Measurements from ENCODE around the gene PARD3B.

The PARD3B gene

GRCh38 chr2:204972161-204972560, 426.9 kb downstream of the PARD3B start:
- no peak for DNase-seq

GRCh38 chr2:204972606-204973336, 427.5 kb downstream of the PARD3B start:
- no peak for DNase-seq

- DNase-seq = no peak
Measured at GRCh38 chr2:204973616-204974015, 428.3 kb downstream of the PARD3B start.

- no peak for DNase-seq
Measured at GRCh38 chr2:204974487-204974886, 429.2 kb downstream of the PARD3B start.

GRCh38 chr2:204977914-204978313, 432.6 kb downstream of the PARD3B start:
- no peak for DNase-seq

- DNase-seq = no peak
Measured at GRCh38 chr2:204982303-204982702, 437.0 kb downstream of the PARD3B start.

GRCh38 chr2:204984518-204984917, 439.2 kb downstream of the PARD3B start:
- DNase-seq = no peak

- no peak for DNase-seq
Measured at GRCh38 chr2:204986641-204987040, 441.4 kb downstream of the PARD3B start.

- DNase-seq = no peak
Measured at GRCh38 chr2:204988836-204989235, 443.6 kb downstream of the PARD3B start.

GRCh38 chr2:204989877-204990276, 444.6 kb downstream of the PARD3B start:
- DNase-seq = no peak

GRCh38 chr2:205001300-205001966, 456.2 kb downstream of the PARD3B start:
- DNase-seq = no peak

- DNase-seq = no peak
Measured at GRCh38 chr2:205002390-205002789, 457.1 kb downstream of the PARD3B start.

- DNase-seq = no peak
Measured at GRCh38 chr2:205003288-205003687, 458.0 kb downstream of the PARD3B start.

- no peak for DNase-seq
Measured at GRCh38 chr2:205010196-205010595, 464.9 kb downstream of the PARD3B start.

GRCh38 chr2:205011031-205011430, 465.8 kb downstream of the PARD3B start:
- no peak for DNase-seq

GRCh38 chr2:205012961-205013360, 467.7 kb downstream of the PARD3B start:
- DNase-seq = no peak

GRCh38 chr2:205013586-205013985, 468.3 kb downstream of the PARD3B start:
- DNase-seq = no peak

GRCh38 chr2:205014201-205014600, 468.9 kb downstream of the PARD3B start:
- no peak for DNase-seq

- DNase-seq = no peak
Measured at GRCh38 chr2:205017381-205017780, 472.1 kb downstream of the PARD3B start.

- no peak for DNase-seq
Measured at GRCh38 chr2:205017912-205018311, 472.6 kb downstream of the PARD3B start.

GRCh38 chr2:205020673-205021072, 475.4 kb downstream of the PARD3B start:
- no peak for DNase-seq

- no peak for DNase-seq
Measured at GRCh38 chr2:205022841-205023240, 477.6 kb downstream of the PARD3B start.

GRCh38 chr2:205024822-205025518, 479.7 kb downstream of the PARD3B start:
- DNase-seq = peak; percentile 65

All from activated effector memory CD4-positive, alpha-beta T cell treated with anti-CD3 and anti-CD28 coated beads, Interleukin-2, amount 50 U/mL, for 16 hours (primary cell).